ENCODE data around the gene CCDC30.

- TF ChIP-seq, protein P1, sequence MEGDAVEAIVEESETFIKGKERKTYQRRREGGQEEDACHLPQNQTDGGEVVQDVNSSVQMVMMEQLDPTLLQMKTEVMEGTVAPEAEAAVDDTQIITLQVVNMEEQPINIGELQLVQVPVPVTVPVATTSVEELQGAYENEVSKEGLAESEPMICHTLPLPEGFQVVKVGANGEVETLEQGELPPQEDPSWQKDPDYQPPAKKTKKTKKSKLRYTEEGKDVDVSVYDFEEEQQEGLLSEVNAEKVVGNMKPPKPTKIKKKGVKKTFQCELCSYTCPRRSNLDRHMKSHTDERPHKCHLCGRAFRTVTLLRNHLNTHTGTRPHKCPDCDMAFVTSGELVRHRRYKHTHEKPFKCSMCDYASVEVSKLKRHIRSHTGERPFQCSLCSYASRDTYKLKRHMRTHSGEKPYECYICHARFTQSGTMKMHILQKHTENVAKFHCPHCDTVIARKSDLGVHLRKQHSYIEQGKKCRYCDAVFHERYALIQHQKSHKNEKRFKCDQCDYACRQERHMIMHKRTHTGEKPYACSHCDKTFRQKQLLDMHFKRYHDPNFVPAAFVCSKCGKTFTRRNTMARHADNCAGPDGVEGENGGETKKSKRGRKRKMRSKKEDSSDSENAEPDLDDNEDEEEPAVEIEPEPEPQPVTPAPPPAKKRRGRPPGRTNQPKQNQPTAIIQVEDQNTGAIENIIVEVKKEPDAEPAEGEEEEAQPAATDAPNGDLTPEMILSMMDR (IDR thresholded peaks at IDR 0.05), result no peak
- TF ChIP-seq POLR2AphosphoS5 (IDR thresholded peaks at IDR 0.05) (no peak), EP300 (IDR thresholded peaks at IDR 0.05) (no peak), POLR2A (IDR thresholded peaks at IDR 0.05) (no peak)
Measured at GRCh38 chr1:42490237-42490636, 27.2 kb downstream of the CCDC30 start.

All from upper lobe of left lung (tissue), 4 donors.